Parathyroid adenoma (tissue), 2 donors: ENCODE data around the gene SIX1.

Experiments
- H2AFZ ChIP-seq: fragments of 300-600 bp; sonication (generic); one replicate; pipeline ENCODE4 v1.7.0; 2017; ENCODE audit warnings: antibody characterized with exemption, mild to moderate bottlenecking
- H3K27ac ChIP-seq: fragments of 300-600 bp; sonication (generic); one replicate; pipeline ENCODE4 v1.7.0; 2017
- H3K27me3 ChIP-seq: fragments of 300-600 bp; sonication (generic); one replicate; pipeline ENCODE4 v1.7.0; 2017; ENCODE audit warnings: low read length; ENCODE audit not compliant: control insufficient read depth, insufficient read depth
- H3K36me3 ChIP-seq: fragments of 300-600 bp; sonication (generic); one replicate; pipeline ENCODE4 v1.7.0; 2017; ENCODE audit warnings: low read length; ENCODE audit not compliant: control insufficient read depth, insufficient read depth
- H3K4me1 ChIP-seq: fragments of 300-600 bp; sonication (generic); one replicate; pipeline ENCODE4 v1.7.0; 2017; ENCODE audit warnings: control low read depth
- H3K4me2 ChIP-seq: fragments of 300-600 bp; sonication (generic); one replicate; pipeline ENCODE4 v1.7.0; 2017; ENCODE audit warnings: low read length
- H3K4me3 ChIP-seq: fragments of 300-600 bp; sonication (generic); one replicate; pipeline ENCODE4 v1.7.0; 2017; ENCODE audit warnings: low read depth, low read length
- H3K79me2 ChIP-seq: fragments of 300-600 bp; sonication (generic); one replicate; pipeline ENCODE4 v1.7.0; 2017; ENCODE audit warnings: control low read depth
- H3K9ac ChIP-seq: fragments of 300-600 bp; sonication (generic); one replicate; pipeline ENCODE4 v1.7.0; 2017; ENCODE audit warnings: mild to moderate bottlenecking
- H3K9me3 ChIP-seq: fragments of 300-600 bp; sonication (generic); one replicate; pipeline ENCODE4 v1.7.0; 2017; ENCODE audit warnings: low read length; ENCODE audit not compliant: control insufficient read depth
- TF ChIP-seq, protein P1 (sequence below): fragments of 300-600 bp; sonication (generic); IDR thresholded peaks from one replicate; pipeline ENCODE4 v1.7.0; 2017; ENCODE audit warnings: antibody characterized with exemption, mild to moderate bottlenecking
- donor health status: primary hyperparathyroidism.

Gene SIX1

DNA sequence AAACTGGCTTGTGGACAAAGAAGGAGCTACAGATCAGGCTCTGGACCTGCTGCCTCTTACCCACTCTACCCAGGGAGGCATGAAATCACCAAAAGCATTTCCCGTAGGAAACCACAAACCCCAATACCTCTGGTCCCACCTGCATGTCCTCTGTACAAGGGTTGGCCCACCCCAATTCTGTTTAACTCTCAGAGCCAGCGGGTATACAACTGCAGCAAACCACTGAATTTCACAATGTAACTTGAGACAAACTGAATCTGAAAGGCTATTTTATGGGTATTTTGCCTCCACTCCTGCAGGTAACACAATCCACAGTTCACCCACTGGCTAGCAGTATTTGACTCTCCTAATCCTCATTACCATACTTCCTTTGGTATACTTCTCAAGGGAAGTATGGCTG lies 16.5 kb downstream of the SIX1 start:
- H3K9ac ChIP-seq = no peak overlapping the region
- no peak overlapping the region for H2AFZ ChIP-seq
- H3K79me2 ChIP-seq = peaks cover 34% of the 10 kb centered on the region
- H3K4me3 ChIP-seq = no peak overlapping the region
- H3K27ac ChIP-seq = peak overlapping the region; percentile 96
- H3K4me2 ChIP-seq = no peak overlapping the region
- no peaks in the 10 kb centered on the region for H3K27me3 ChIP-seq
- H3K9me3 ChIP-seq = no peaks in the 10 kb centered on the region
- no peaks in the 10 kb centered on the region for H3K36me3 ChIP-seq
- TF ChIP-seq, protein P1, sequence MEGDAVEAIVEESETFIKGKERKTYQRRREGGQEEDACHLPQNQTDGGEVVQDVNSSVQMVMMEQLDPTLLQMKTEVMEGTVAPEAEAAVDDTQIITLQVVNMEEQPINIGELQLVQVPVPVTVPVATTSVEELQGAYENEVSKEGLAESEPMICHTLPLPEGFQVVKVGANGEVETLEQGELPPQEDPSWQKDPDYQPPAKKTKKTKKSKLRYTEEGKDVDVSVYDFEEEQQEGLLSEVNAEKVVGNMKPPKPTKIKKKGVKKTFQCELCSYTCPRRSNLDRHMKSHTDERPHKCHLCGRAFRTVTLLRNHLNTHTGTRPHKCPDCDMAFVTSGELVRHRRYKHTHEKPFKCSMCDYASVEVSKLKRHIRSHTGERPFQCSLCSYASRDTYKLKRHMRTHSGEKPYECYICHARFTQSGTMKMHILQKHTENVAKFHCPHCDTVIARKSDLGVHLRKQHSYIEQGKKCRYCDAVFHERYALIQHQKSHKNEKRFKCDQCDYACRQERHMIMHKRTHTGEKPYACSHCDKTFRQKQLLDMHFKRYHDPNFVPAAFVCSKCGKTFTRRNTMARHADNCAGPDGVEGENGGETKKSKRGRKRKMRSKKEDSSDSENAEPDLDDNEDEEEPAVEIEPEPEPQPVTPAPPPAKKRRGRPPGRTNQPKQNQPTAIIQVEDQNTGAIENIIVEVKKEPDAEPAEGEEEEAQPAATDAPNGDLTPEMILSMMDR = no peak
- H3K4me1 ChIP-seq = peaks cover 61% of the 10 kb centered on the region

- peaks cover 39% of the 10 kb centered on the region for H3K79me2 ChIP-seq
- H3K4me2 ChIP-seq = no peak overlapping the region
- H3K4me3 ChIP-seq = no peak overlapping the region
- no peaks in the 10 kb centered on the region for H3K27me3 ChIP-seq
- H3K9ac ChIP-seq = no peak overlapping the region
- H3K9me3 ChIP-seq = no peaks in the 10 kb centered on the region
- peak overlapping the region; percentile 96 for H3K27ac ChIP-seq
- TF ChIP-seq, protein P1 = no peak
- H3K4me1 ChIP-seq = peaks cover 61% of the 10 kb centered on the region
- H2AFZ ChIP-seq = no peak overlapping the region
- H3K36me3 ChIP-seq = no peaks in the 10 kb centered on the region
Measured at GRCh38 chr14:60632257-60632656, 17.0 kb downstream of the SIX1 start.

DNA sequence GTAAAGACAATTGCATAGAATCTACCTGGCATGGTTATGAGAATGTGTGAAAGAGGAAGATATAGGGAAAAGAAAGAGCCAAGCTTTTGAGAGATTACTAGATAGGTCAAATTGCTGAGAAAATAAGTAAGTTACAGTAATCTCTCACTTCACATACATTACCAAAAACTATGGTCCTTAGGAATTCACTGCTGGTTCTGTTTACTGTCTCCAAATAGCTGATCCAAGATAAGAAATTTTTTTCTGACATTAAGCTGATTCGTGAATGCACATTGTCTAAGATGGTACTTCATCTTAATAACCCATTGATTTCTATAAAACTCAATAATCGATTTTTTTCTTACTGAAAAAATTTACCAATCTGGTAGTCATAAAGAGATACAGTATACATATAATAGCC lies 17.4 kb downstream of the SIX1 start:
- Histone ChIP-seq H3K9ac (no peak overlapping the region), H3K4me2 (peak overlapping the region; percentile 10), H3K27me3 (no peaks in the 10 kb centered on the region), H3K9me3 (no peaks in the 10 kb centered on the region), H3K79me2 (peaks cover 44% of the 10 kb centered on the region), H3K4me1 (peaks cover 61% of the 10 kb centered on the region), H3K36me3 (no peaks in the 10 kb centered on the region), H3K4me3 (no peak overlapping the region), H3K27ac (peak overlapping the region; percentile 96), H2AFZ (no peak overlapping the region)
- TF ChIP-seq, protein P1 = no peak

GRCh38 chr14:60630129-60630528 lies 19.1 kb downstream of the SIX1 start:
- Histone ChIP-seq H3K27ac (peak overlapping the region; percentile 96), H3K4me3 (peak overlapping the region; percentile 28), H2AFZ (no peak overlapping the region), H3K79me2 (peaks cover 48% of the 10 kb centered on the region), H3K9ac (no peak overlapping the region), H3K4me2 (peak overlapping the region; percentile 35), H3K36me3 (no peaks in the 10 kb centered on the region), H3K4me1 (peaks cover 45% of the 10 kb centered on the region), H3K9me3 (no peaks in the 10 kb centered on the region), H3K27me3 (no peaks in the 10 kb centered on the region)
- TF ChIP-seq, protein P1 = no peak

DNA sequence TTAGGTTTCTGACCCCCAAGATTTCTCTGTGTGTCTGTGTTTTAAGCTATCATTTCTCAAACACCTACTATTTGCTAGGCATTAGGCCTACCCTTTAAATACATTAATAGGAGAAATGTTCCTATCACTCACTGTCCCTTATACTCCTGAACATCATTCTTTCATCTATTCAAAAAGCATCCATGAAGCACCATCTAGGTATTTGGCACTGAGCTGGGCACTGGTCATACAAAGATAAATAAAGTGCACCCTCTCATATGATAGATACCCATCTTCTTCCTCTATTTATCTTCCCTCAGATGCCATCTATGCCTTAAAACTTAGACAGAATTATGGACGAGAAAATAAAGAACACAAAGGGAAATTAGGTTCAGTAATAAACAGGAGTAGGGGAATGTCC lies 20.4 kb downstream of the SIX1 start:
- H3K27me3 ChIP-seq = no peaks in the 10 kb centered on the region
- H3K4me3 ChIP-seq = no peak overlapping the region
- TF ChIP-seq, protein P1 = no peak

More for the DNA sequence above, 20.4 kb downstream of the SIX1 start:
- Histone ChIP-seq H3K36me3 (no peaks in the 10 kb centered on the region), H2AFZ (no peak overlapping the region), H3K9me3 (no peaks in the 10 kb centered on the region), H3K9ac (no peak overlapping the region), H3K79me2 (peaks cover 49% of the 10 kb centered on the region), H3K27ac (peak overlapping the region; percentile 96), H3K4me2 (no peak overlapping the region), H3K4me1 (peaks cover 36% of the 10 kb centered on the region)
